T1000 (cell line): ENCODE measurements around the gene SCG3.

Experiments
- DNase-seq: peaks from one replicate; lab custom pipeline; 2025; ENCODE audit warnings: mixed read lengths; lab: John Stamatoyannopoulos, UW

SCG3 gene

DNA sequence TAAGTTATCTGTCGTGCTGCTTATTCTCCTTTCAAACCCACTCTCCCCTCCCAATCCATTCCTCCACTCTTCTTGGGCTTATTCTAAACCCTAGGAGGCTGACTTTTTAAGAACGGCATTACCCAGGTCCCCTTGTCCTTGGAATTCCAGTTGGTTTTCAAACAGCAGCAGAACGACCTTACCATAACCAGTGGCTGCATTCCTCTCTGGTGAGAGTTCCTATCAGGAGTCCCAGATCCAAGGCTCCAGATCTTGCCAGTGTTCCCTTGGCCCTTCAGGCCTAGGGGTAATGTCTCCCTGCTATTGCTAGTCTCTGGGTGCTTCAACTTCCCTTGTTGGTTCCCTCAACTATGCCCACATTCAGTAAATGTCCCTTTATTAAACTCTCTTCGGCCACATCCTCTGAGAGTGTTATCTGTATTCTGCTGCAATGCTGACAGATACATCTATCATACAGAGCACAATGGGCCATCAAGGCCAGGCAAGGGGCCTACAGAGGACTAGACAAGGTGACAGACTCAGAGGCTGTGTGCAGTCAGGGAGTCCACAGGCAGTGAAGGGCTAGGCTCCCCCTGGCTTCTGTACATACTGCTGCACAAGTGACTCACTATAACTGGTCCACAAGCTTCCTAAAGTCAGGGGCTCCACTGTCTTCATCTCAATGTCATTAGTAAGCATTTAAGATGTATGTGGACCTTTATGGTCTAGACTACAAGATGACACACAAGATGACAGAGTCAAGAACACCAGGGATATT lies 46.0 kb downstream of the SCG3 start:
- DNase-seq = no peak

DNA sequence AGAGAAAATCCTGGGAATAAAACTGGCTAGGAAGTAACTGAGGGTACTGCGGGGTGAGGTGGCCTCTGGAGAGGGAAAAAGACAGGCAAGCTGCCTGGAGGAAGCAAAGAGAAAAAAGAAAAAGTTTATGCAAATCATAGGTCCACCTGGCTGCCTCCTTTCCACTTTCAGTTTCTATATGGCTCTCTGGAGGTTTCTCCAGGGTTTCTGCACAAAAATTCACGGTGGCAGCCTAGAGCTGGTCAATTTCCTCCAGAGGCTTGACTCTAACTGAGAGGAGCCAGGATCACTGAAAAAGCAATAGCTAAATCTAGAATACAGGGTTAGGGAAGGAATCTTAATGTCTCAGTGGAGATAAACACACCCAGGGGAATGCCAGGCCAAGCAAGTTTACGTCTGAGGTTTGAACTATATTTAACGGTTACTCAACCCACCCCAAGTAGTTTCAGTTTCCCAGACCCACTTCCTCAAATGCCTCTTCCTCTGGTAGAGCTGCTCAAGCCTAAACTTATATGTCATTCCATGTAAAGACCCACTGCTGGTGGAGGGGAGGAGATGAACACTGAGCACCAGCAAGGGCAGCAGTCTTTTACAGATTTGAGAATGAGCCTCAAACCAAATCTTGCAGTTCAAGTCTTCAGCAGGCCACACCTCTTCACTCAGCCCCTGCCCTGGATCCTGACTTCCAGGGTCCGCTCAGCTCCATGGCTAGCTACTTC lies 50.4 kb downstream of the SCG3 start:
- no peak for DNase-seq

DNA sequence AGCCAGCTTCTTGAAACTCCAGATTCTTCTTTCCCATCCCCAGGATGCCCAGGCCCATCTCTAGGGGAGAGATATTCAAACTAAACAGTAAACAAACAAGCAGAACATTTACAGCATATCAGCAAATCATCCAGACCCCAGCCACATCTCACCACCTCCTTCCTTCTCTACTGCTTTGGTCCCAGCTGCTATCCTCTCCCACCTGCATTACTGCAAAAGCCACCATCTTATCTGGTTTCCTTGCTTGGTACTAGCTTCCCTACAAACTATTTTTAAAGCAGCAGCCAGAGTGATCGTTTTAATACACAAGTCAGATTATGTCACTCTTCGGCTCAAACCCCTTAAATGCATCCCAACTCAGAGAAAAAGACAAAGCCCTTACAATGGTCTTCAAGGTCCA lies 51.3 kb downstream of the SCG3 start:
- no peak for DNase-seq

DNA sequence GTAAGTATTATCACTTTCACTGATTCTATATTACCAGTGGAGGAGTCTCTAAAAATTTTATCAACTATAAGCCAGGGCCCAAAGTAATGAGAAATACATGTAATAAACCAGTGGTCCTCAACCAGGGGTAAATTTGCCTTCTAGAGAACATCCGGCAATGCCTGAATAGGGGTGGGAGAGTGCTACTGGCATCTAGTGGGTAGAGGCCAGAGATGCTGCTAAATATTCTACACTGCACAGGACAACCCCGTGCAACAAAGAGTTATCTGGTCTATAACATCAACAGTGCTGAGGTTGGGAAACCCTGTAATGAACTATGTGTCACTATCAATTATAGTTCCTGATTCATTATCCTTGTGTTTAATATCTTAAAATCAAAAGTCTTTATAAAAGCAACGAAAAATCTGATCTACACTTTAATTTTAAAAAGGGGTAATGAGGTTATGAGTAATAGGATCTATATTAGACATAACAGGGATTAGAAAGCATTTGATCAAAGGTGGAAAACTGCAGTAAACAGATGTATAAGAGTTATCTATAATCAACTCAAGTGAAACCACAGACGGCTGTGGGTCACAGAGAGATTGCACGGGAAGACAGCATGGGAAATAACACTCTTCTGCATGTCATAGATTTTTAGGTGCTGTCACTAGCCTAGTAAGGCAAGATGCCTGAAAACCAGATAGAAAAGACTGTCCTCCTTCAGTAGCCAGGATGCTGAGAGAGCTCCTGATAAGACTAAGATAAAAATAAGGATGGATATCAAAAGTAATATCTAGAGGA lies 54.1 kb downstream of the SCG3 start:
- DNase-seq = no peak

DNA sequence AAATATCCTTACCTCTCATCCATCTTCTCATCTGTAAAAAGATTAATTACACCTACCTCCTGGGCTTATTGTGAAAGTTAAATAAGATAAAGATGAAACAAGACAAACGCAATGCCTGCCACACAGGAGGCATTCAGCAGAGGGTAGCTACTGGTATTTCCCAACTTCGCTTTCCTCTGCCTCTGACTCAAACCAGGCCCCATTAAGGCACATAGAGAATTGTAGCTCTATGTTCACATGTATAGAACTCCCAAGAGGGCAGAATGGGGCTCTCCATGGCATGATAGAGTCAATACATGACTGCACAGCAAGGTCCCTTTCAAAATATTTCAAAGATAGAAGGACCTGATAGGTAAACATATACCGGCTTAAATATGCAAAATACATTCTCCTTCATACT lies 54.8 kb downstream of the SCG3 start:
- DNase-seq = no peak

DNA sequence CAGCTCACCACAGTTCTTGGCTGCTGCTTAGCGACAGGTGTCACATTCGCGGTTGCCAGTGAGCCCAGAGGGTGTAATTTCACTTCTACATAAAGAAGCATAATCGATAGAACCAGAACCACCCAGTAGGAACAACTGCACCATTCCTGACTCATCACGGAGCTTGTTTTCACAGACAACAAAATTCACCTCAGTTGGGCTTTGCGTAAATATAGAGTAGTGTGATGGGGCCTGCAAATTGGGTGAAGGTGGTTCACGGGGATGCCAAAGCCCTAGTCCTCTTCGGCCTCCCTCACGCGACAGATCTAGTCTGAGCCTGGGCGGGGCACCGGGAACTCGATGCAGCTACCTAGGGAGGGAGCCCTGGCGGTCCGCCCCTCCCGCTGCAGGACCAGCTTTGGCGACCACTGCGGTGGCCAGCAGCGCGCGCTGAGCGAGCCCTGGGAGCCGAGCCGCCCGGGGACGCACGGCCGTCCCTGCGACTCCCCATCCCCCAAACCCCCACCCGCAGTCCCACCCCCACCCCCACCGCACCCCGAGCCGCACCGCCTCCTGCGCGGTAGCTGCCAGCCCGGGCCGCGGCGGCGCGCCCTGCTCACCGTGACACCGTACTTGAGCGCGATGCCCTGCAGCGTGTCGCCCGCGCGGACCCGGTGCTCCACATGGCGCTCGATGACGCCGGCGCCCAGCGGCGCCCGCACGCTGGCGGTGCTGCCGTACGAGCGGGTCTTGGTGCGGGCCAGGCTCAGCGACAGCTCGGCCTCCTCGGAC lies 55.6 kb downstream of the SCG3 start:
- no peak for DNase-seq

DNA sequence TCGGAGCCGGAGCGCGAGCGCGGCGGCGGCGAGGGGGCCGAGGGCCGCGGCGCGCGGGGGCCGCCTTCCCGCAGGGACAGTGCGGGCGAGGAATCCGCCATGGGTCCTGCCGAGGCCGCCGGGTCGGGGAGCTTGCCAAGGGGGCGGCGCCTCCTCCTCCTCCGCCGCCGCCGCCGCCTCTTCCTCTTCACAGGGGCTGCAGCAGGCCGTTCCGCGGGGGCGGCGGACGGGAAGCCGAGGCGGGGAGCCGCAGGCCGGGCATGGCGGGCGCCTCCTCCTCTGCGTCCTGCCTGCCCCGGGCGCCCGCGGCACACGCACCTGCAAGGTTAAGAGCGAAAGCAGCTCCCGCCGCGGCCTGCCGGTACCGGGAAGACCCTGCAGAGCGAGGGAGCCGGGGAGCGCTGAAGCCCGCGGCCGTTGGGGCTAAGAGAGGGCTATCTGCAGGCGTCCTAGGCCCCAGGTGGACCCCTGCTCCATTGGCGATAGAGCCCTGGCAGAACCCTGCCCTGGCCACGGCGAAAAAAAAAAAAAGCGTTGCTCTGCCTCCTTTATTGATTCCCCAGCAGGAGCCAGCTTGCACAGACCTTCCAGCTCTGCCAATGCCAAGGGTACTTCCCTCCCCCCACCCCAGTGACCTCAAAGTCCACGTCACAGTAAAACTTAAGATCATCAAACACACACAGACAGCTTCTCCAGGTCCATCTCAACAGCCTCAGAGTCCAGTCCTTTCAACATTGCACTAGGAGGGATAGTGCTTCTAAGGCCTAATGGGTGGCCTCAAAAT lies 56.4 kb downstream of the SCG3 start, which contains the start of gene LYSMD2:
Gene LYSMD2, minus strand, starts transcription at position 134 of the 784 bp plus-strand sequence. Its CDS starts 33 bp downstream, at position 101.
- peak; percentile 47 for DNase-seq

DNA sequence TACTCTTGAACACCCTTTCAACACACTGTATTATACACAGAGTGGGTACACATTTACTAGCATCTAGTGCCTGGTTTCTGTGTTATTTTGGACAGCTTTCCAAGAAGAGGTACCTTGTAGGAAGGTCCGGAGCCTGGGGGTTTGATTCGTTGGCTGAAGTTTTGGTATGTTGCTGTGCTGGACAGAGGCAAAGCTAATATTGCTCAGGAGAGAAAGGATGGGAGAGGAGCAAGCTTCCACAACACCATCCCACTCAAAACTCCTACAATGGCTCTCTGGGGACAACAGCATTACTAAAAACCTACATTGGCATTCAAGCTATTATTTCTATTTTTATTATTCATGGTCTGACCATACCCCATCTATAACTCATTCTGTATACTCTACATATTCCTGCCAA lies 57.2 kb downstream of the SCG3 start:
- DNase-seq = no peak

DNA sequence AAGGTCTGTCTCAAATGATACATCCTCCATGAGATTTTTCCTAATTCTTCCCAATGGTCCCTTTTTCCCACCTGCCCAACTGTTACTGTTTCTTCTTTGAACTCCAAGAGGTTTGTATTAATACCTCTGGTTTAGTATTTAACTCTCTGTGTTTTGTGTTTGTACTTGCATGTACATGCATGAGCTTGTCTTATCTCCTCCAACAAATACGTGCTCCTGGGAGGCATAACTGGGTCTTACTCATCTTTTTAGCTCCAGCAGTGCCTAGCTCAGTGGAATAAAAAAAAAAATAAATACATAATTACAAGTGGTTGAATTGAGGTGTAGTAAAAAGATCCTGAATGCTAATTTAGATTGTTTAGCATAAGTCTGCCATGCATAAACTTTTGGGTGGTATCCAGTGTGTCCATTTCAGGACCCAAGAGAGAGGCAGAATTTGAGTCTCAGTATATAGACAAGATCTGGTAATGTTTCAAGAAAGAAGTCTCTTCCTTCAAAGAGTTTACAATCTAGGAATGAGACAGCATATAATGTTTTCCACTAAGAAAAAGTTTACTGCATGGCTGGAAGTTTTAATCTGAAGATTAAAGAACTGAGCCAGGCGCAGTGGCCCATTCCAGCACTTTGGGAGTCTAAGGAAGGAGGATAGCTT lies 57.9 kb downstream of the SCG3 start:
- no peak for DNase-seq

DNA sequence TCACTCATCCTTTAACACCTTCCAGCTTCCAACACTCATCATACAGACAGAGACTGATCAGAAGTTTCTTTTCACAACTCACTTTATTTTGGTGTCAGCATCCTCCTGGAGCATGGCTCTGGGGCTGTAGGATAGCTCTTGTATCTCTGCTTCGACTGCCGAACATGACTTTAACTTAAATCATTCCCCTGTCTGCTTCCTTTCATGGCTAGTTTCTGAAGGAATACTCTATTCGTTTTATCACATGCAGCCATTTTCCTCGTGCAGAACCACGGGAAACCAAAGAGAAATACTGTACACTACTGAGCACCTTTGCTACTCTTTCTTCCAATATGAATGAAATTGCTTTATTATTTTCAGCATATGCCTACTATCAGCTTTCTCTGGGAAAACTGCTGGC lies 68.0 kb downstream of the SCG3 start:
- DNase-seq = no peak

DNA sequence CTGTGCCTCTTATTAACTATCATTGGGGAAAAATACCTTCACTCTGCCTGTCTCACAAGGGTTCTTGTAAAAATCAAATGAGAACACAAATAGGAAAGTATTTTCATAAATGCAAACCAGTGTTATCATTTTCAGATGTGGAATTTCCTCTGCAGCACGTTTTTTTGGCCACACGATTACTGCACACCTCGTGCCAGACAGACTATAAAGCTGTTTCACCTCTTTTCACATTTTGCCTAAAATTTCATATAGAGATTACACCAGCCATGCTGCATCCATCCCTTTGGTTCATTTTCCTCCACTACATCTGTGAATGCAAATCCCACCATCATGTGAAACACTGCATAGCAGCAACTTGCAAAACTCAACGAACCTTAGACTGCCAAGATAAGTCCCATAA lies 68.9 kb downstream of the SCG3 start:
- no peak for DNase-seq

DNA sequence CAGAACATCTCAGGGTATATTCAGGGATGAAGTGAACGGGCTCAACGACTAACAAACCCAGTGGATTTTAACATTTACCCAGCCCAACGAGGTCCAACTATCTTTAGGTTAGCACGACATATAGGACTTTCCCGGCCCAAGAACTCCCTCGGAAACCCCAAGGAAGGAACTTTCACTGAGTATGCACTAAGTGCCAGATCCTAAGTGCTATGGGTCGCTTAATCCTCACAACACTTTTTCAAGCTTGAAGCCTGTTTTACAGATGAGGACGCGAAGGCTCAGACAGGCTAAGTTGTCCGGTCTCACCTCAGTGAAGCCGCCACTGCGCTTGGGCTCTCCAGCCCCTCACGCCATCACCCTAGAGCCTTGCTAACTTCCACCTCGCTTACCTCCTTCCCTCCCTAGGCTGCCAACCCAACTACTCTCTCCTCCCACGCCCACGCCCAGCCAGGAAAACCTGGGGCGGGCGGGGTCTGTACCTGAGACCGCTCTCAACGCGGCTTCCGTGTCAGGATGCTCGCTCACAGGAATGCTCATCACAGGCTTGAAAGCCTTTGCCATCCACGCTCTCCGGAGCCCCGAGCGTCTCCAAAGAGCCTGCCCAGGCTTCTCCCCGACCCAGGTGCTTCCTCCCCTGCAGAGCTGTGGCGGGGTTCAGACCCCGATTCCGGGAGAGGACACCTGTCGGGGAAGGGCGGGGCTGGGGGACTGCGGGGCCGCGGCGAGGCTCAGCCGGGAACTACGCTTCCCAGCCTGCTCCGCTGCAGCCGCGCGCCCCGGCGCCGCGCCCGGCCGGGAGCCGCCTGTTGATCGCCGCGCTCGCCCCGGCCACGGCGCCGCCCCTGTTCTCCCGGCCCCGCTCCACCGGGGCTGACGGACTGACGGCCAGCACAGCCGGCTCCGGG lies 69.7 kb downstream of the SCG3 start, which contains the start of gene TMOD2:
Gene TMOD2, plus strand, starts transcription at position 806 of the 905 bp plus-strand sequence. CDS start 14,845 bp downstream, outside the sequence.
- no peak for DNase-seq

DNA sequence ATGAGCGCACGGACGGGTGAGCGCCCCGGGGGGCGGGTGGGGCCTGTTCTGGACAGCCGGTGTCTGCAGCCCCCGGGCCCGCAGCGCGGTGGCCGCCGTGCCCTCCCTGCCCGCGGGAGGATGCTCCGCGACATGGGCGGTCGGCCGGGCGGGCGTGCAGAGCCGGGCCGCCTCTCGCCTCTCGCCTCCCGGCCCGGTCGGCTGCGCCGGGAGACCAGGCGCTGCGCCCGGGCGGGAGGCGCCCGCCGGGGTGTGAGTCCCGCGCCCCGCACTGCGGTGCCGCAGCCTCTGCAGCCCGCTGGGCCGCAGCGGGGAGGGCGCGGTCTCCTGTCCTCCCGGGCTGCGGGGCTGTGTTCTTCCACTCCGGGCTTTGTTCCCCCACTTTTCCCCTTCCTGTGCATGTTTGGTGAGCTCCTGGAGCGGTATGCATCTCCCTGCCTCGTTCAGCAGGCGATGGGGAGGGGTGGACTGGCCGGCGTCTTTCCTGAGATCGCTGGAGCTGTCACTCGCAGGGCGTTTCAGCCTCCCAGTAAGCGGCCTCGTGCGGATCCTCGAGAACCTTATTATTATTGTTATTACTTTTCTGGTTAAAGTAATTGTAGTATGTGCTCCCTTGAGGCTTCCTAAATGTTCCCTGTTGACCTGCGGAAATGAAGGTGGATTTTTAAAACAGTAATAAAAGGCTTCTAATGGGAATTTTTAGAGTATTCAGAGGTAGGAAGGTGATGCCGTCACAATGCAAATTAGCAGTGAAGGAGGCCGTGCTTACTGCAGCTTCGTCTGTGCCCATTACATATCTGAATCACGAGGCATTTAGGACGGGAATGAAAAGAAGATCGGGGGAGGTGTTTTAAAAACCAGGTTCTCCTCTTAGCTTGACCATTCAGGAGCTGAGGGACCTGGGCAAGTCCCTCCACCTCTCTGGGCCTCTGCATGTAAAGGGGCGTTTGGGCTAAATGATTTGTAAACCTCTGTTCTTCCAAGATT lies 70.7 kb downstream of the SCG3 start:
- peak; percentile 22 for DNase-seq

DNA sequence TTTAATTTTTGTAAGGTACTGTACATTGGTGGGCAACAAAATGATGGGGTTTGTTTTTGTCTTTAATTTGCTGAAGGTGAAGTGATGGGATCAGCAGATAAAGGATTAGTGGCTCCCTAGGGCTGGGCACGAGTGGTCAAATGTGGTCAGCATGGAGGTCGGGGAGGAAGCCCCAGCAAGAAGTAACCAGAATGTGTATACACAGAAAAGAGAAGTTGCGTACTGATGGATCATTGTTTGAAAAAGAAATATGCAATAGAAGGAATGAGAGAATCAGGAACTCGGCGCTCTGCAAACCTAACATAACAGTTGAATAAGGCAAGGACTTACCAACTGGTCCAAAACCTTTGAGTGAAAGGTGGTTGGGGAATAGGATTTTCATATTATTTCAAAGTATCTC lies 71.6 kb downstream of the SCG3 start:
- no peak for DNase-seq

DNA sequence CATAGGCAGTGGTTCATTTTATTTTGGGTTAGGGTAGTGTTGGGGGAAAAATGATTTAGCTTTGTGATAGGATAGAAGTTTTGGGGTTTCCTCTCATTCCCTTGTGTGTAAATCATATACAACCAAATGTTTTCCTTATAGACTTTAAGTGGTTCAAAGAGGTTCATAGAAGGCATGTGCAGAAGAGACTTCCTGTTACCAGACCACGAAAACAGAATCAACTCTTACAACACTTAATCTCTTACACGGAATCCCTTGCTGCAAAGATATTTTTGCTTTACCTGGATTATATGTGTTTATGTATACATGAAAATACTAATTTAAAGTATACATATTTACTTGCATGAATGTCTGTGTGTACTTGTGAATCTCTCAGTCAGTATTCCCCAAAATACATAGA lies 73.0 kb downstream of the SCG3 start:
- DNase-seq = no peak

DNA sequence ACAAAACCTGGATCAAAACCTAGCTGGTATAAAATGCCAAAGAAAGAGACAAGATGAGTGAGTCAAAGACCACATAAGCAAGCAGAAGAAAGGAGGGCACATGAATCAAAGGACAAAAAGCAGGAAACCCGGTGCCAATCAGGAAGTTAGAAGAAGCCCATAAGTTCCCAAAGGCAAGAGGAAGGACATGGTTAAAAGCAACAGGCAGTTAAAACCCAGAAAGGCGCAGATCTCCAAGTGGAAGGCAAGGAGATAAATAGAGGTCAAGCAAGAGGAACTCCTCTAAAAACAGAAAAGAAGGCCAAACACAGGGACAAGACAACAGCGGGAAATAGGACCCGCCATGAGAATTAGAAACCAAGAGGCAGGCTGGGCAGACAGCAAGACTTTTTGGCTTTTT lies 74.5 kb downstream of the SCG3 start:
- no peak for DNase-seq

DNA sequence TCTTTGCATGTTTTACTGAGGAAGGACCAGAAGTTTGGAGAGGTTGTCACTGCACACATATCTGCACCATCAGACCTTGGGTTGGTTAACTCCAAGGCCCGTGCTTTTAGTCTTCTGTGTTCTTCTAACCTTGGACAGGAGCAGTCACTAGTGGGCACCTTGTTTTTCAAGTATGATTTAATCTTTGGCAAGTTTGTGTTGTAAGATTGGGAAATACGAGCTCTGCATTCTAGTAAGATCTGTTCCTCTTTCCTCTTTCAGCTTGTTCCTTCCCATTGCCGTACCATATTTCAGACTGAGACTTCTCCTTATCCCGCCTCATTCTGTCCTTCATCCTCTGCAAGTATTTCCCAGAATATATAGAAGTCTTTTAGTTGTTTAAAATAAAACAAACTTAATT lies 75.2 kb downstream of the SCG3 start:
- DNase-seq = no peak

DNA sequence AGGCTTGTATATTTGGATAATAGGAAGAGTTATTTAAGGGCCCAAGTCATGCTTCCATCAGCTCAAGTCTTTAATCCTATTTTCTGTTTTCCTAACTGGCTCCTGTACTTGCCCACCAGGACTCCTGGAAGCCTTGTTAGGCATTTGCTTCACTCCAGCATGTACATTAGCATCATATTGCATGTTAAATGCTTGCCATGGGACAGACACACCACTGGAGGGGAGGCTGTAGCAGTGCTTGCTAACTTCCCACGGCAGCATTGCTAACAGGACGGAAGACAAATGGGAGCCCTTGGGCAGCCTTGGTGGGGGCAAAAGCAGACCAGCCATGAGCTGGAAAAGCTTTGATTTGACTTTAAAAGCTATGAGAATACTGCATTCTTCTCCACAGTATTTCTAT lies 76.1 kb downstream of the SCG3 start:
- DNase-seq = no peak
